ENCODE measurements around the gene ADCYAP1R1.

GRCh38 chr7:31056775-31057346, 4.8 kb downstream of the ADCYAP1R1 start:
- TF ChIP-seq CTCF (IDR thresholded peaks at IDR 0.05) (no peak), POLR2AphosphoS5 (IDR thresholded peaks at IDR 0.05; ENCODE audit: insufficient read depth in 1 of 2, low read depth in 1 of 2) (no peak)
